ENCODE data around the gene ATP2A1. TPM values are rescaled to one million over a fixed set of nuclear protein-coding genes. Genes with fewer than 3 reads are reported as not detected.
"Not testable (repeated sequence)": the region's sequence is repeated elsewhere in the genome, so short reads cannot be mapped to it uniquely, and the experiment has no call there.

The ATP2A1 gene
- total and polyA plus RNA-seq, 2 experiments from 2014 or later = 2.6 TPM

GRCh38 chr16:28936784-28937155, 58.5 kb downstream of the ATP2A1 start:
- Histone ChIP-seq H3K9me3 (ENCODE audit: low read depth) (no peaks in the 10 kb centered on the region), H3K4me1 (ENCODE audit: low read depth) (no peaks in the 10 kb centered on the region), H3K27ac (no peak overlapping the region), H3K27me3 (no peaks in the 10 kb centered on the region), H3K4me3 (no peak overlapping the region), H3K36me3 (no peaks in the 10 kb centered on the region)
- TF ChIP-seq, protein P1, sequence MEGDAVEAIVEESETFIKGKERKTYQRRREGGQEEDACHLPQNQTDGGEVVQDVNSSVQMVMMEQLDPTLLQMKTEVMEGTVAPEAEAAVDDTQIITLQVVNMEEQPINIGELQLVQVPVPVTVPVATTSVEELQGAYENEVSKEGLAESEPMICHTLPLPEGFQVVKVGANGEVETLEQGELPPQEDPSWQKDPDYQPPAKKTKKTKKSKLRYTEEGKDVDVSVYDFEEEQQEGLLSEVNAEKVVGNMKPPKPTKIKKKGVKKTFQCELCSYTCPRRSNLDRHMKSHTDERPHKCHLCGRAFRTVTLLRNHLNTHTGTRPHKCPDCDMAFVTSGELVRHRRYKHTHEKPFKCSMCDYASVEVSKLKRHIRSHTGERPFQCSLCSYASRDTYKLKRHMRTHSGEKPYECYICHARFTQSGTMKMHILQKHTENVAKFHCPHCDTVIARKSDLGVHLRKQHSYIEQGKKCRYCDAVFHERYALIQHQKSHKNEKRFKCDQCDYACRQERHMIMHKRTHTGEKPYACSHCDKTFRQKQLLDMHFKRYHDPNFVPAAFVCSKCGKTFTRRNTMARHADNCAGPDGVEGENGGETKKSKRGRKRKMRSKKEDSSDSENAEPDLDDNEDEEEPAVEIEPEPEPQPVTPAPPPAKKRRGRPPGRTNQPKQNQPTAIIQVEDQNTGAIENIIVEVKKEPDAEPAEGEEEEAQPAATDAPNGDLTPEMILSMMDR (IDR thresholded peaks at IDR 0.05; ENCODE audit: low read depth, low read length) = no peak
- DNase-seq (ENCODE audit: low read depth in 1 of 2, low spot score in 1 of 2) = no peak

GRCh38 chr16:28937222-28937876, 59.1 kb downstream of the ATP2A1 start:
- DNase-seq (ENCODE audit: low read depth in 1 of 2, low spot score in 1 of 2) = no peak
- Histone ChIP-seq H3K36me3 (no peaks in the 10 kb centered on the region), H3K9me3 (ENCODE audit: low read depth) (no peaks in the 10 kb centered on the region), H3K27ac (no peak overlapping the region), H3K4me1 (ENCODE audit: low read depth) (no peaks in the 10 kb centered on the region), H3K27me3 (no peaks in the 10 kb centered on the region), H3K4me3 (no peak overlapping the region)
- TF ChIP-seq, protein P1 (IDR thresholded peaks at IDR 0.05; ENCODE audit: low read depth, low read length) = no peak

DNA sequence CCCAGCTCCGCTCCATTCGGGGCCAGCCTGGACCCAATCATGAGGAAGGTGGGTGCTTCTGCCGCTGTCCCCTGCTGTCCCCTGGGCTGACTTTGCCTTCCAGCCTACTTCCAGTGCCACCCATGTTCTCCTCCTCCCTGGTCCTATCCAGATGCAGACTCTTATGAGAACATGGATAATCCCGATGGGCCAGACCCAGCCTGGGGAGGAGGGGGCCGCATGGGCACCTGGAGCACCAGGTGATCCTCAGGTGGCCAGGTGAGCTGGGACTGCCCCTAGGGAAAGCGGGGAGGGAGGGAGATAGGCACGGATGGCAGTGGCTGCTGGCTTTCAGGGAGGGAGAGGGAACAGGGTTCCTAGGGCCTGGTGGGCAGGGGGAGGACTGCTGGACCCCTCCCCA, 60.4 kb downstream of the ATP2A1 start:
- Histone ChIP-seq H3K4me1 (ENCODE audit: low read depth) (no peaks in the 10 kb centered on the region), H3K27me3 (no peaks in the 10 kb centered on the region), H3K4me3 (no peak overlapping the region), H3K27ac (no peak overlapping the region), H3K36me3 (no peaks in the 10 kb centered on the region), H3K9me3 (ENCODE audit: low read depth) (no peaks in the 10 kb centered on the region)
- DNase-seq (ENCODE audit: low read depth in 1 of 2, low spot score in 1 of 2) = no peak
- TF ChIP-seq, protein P1 (IDR thresholded peaks at IDR 0.05; ENCODE audit: low read depth, low read length) = no peak

DNA sequence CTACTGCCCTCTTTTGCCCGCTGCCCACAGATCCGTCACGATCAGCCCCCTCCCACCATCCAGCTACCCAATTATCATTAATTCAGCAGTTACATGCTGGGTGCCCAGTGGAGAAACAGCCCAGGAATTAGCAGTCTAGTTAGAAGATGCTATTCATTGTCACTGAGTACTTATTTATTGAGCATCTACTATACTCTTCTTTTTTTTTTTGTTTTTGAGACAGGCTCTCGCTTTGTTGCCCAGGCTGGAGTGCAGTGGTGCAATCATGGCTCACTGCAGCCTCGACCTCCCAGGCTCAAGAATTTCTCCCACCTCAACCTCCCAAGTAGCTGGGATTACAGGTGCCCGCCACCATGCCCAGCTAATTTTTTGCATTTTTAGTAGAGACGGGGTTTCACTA, 61.5 kb downstream of the ATP2A1 start:
- not testable (repeated sequence) for H3K27me3 ChIP-seq; H3K9me3 ChIP-seq (ENCODE audit: low read depth); DNase-seq (ENCODE audit: low read depth in 1 of 2, low spot score in 1 of 2); H3K27ac ChIP-seq; H3K4me3 ChIP-seq; H3K4me1 ChIP-seq (ENCODE audit: low read depth); H3K36me3 ChIP-seq

- no peaks in the 10 kb centered on the region for H3K27me3 ChIP-seq
- no peak overlapping the region for H3K27ac ChIP-seq
- DNase-seq (ENCODE audit: low read depth in 1 of 2, low spot score in 1 of 2) = no peak
- no peaks in the 10 kb centered on the region for H3K9me3 ChIP-seq (ENCODE audit: low read depth)
- no peak overlapping the region for H3K4me3 ChIP-seq
- TF ChIP-seq, protein P1 (IDR thresholded peaks at IDR 0.05; ENCODE audit: low read depth, low read length) = no peak
- no peaks in the 10 kb centered on the region for H3K36me3 ChIP-seq
- no peaks in the 10 kb centered on the region for H3K4me1 ChIP-seq (ENCODE audit: low read depth)
Measured at GRCh38 chr16:28943281-28943680, 65.0 kb downstream of the ATP2A1 start.

- TF ChIP-seq, protein P1 (IDR thresholded peaks at IDR 0.05; ENCODE audit: low read depth, low read length) = no peak
- no peaks in the 10 kb centered on the region for H3K27me3 ChIP-seq
- H3K9me3 ChIP-seq (ENCODE audit: low read depth) = no peaks in the 10 kb centered on the region
- peaks cover 1% of the 10 kb centered on the region for H3K4me1 ChIP-seq (ENCODE audit: low read depth)
- no peak overlapping the region for H3K4me3 ChIP-seq
- H3K36me3 ChIP-seq = no peaks in the 10 kb centered on the region
- no peak for DNase-seq (ENCODE audit: low read depth in 1 of 2, low spot score in 1 of 2)
- H3K27ac ChIP-seq = no peak overlapping the region
Measured at GRCh38 chr16:28946681-28947080, 68.4 kb downstream of the ATP2A1 start.

Data from cardiac muscle cell (in vitro differentiated cells and primary cell).